NCI-H2107 (cell line): Measurements from ENCODE around the gene MOCS2.

Experiments used
- DNase-seq: peaks from one replicate; lab custom pipeline; 2025; lab: John Stamatoyannopoulos, UW

Gene MOCS2

GRCh38 chr5:53092242-53092641 lies 17.3 kb downstream of the MOCS2 start:
- DNase-seq = no peak

GRCh38 chr5:53091289-53091688 lies 18.3 kb downstream of the MOCS2 start:
- no peak for DNase-seq

GRCh38 chr5:53090229-53090628 lies 19.3 kb downstream of the MOCS2 start:
- no peak for DNase-seq

GRCh38 chr5:53089481-53089991 lies 20.0 kb downstream of the MOCS2 start:
- DNase-seq = no peak

GRCh38 chr5:53087621-53088121 lies 21.9 kb downstream of the MOCS2 start:
- DNase-seq = no peak

GRCh38 chr5:53087171-53087570 lies 22.4 kb downstream of the MOCS2 start:
- DNase-seq = no peak

- no peak for DNase-seq
Measured at GRCh38 chr5:53084546-53085255, 24.9 kb downstream of the MOCS2 start.

GRCh38 chr5:53083927-53084326 lies 25.6 kb downstream of the MOCS2 start:
- no peak for DNase-seq

- no peak for DNase-seq
Measured at GRCh38 chr5:53080271-53080670, 29.3 kb downstream of the MOCS2 start.

GRCh38 chr5:53076014-53076583 lies 33.5 kb downstream of the MOCS2 start:
- DNase-seq = no peak

- no peak for DNase-seq
Measured at GRCh38 chr5:53073348-53073747, 36.2 kb downstream of the MOCS2 start.

GRCh38 chr5:53071738-53072137 lies 37.8 kb downstream of the MOCS2 start:
- no peak for DNase-seq

- no peak for DNase-seq
Measured at GRCh38 chr5:53071298-53071697, 38.3 kb downstream of the MOCS2 start.

- no peak for DNase-seq
Measured at GRCh38 chr5:53069626-53070025, 39.9 kb downstream of the MOCS2 start.

GRCh38 chr5:53068291-53068836 lies 41.2 kb downstream of the MOCS2 start:
- DNase-seq = no peak

- no peak for DNase-seq
Measured at GRCh38 chr5:53067641-53068040, 41.9 kb downstream of the MOCS2 start.

GRCh38 chr5:53066088-53066487 lies 43.5 kb downstream of the MOCS2 start:
- no peak for DNase-seq

GRCh38 chr5:53063791-53064190 lies 45.8 kb downstream of the MOCS2 start:
- no peak for DNase-seq

- no peak for DNase-seq
Measured at GRCh38 chr5:53063176-53063575, 46.4 kb downstream of the MOCS2 start.

GRCh38 chr5:53059281-53059680 lies 50.3 kb downstream of the MOCS2 start:
- DNase-seq = no peak

- no peak for DNase-seq
Measured at GRCh38 chr5:53055365-53055764, 54.2 kb downstream of the MOCS2 start.

GRCh38 chr5:53053364-53053763 lies 56.2 kb downstream of the MOCS2 start:
- no peak for DNase-seq

- no peak for DNase-seq
Measured at GRCh38 chr5:53052499-53052898, 57.1 kb downstream of the MOCS2 start.
